HEK293 (cell line): ENCODE results near the gene ZNF562.
A peak's percentile ranks its signal among the peaks of the same experiment; 100 is the strongest.

Experiments used
- CTCF ChIA-PET: fragments of 350-600 bp; formaldehyde crosslinking; extraction: SDS; loops from one replicate; lab custom pipeline; 2021; ENCODE audit warnings: antibody characterized with exemption; lab: Yijun Ruan, JAX
- POLR2A ChIA-PET: fragments of 300-600 bp; formaldehyde crosslinking; extraction: SDS; loops from one replicate; lab custom pipeline; 2020; ENCODE audit warnings: antibody characterized with exemption, inconsistent platforms; lab: Yijun Ruan, JAX
- H3K27ac ChIP-seq: fragments of 200-500 bp; sonication (Bioruptor generic); 2 replicates; pipeline ENCODE4 v1.5.1; 2014; ENCODE audit warnings: low read depth, low read length, control low read depth, inconsistent platforms; ENCODE audit errors: extremely low read depth
- H3K36me3 ChIP-seq, 2 experiments: fragments of 200-500 bp in 1 of 2; sonication (Bioruptor generic) in 1 of 2; 1 replicate in 1 of 2; 2 replicates in 1 of 2; pipeline ENCODE4 v1.5.1; 2014 to 2017; ENCODE audit warnings: inconsistent platforms in 2 of 2, low read length in 2 of 2; ENCODE audit not compliant: control insufficient read depth in 2 of 2, insufficient read depth in 1 of 2
- H3K4me1 ChIP-seq: fragments of 200-500 bp; sonication (Bioruptor generic); 2 replicates; pipeline ENCODE4 v1.5.1; 2014; ENCODE audit warnings: mild to moderate bottlenecking, low read length, inconsistent platforms; ENCODE audit not compliant: control insufficient read depth, insufficient read depth
- H3K4me3 ChIP-seq: 2 replicates; pipeline ENCODE4 v1.5.1; 2011; ENCODE audit warnings: low read depth, mild to moderate bottlenecking, control low read depth, low read length, moderate library complexity
- H3K9me3 ChIP-seq: fragments of 200-500 bp; sonication (Bioruptor generic); 2 replicates; pipeline ENCODE4 v1.5.1; 2014; ENCODE audit warnings: low read depth, low read length, inconsistent platforms; ENCODE audit not compliant: control insufficient read depth, insufficient read depth
- EGR2 ChIP-seq: fragments of 450-650 bp; formaldehyde crosslinking; IDR thresholded peaks from 2 replicates; pipeline ENCODE4 v1.5.1; 2016; ENCODE audit warnings: low read depth, missing biosample characterization, missing genetic modification characterization
- GFI1B ChIP-seq: fragments of 450-650 bp; formaldehyde crosslinking; IDR thresholded peaks from 2 replicates; pipeline ENCODE4 v1.5.1; 2016; ENCODE audit warnings: missing biosample characterization, missing genetic modification characterization
- INSM2 ChIP-seq: fragments of 450-650 bp; formaldehyde crosslinking; IDR thresholded peaks from 2 replicates; pipeline ENCODE4 v1.5.1; 2016; ENCODE audit warnings: missing biosample characterization, missing genetic modification characterization
- KLF17 ChIP-seq: fragments of 450-650 bp; formaldehyde crosslinking; IDR thresholded peaks from 2 replicates; pipeline ENCODE4 v1.5.1; 2016; ENCODE audit warnings: missing biosample characterization, missing genetic modification characterization
- PRDM4 ChIP-seq: fragments of 450-650 bp; formaldehyde crosslinking; IDR thresholded peaks from 2 replicates; pipeline ENCODE4 v1.5.1; 2017; ENCODE audit warnings: missing biosample characterization, missing genetic modification characterization
- SETDB1 ChIP-seq: IDR thresholded peaks from one replicate; pipeline ENCODE4 v1.6.1; 2017; ENCODE audit warnings: mild to moderate bottlenecking, low read length, moderate library complexity, mixed read lengths; ENCODE audit not compliant: insufficient read length
- ZBTB10 ChIP-seq: fragments of 450-650 bp; formaldehyde crosslinking; IDR thresholded peaks from 2 replicates; pipeline ENCODE4 v1.5.1; 2016; ENCODE audit warnings: missing biosample characterization, missing genetic modification characterization
- ZNF121 ChIP-seq: fragments of 450-650 bp; formaldehyde crosslinking; IDR thresholded peaks from 2 replicates; pipeline ENCODE4 v1.5.1; 2016; ENCODE audit warnings: missing biosample characterization, missing genetic modification characterization
- ZNF133 ChIP-seq: fragments of 450-650 bp; formaldehyde crosslinking; IDR thresholded peaks from 2 replicates; pipeline ENCODE4 v1.5.1; 2016; ENCODE audit warnings: missing biosample characterization, missing genetic modification characterization
- ZNF138 ChIP-seq: fragments of 450-650 bp; formaldehyde crosslinking; IDR thresholded peaks from 2 replicates; pipeline ENCODE4 v1.5.1; 2016; ENCODE audit warnings: missing biosample characterization, missing genetic modification characterization, borderline replicate concordance
- ZNF155 ChIP-seq: fragments of 450-650 bp; formaldehyde crosslinking; IDR thresholded peaks from 2 replicates; pipeline ENCODE4 v1.5.1; 2016; ENCODE audit warnings: missing biosample characterization, missing genetic modification characterization
- ZNF24 ChIP-seq: fragments of 450-650 bp; formaldehyde crosslinking; IDR thresholded peaks from 2 replicates; pipeline ENCODE4 v1.5.1; 2016; ENCODE audit warnings: missing biosample characterization, missing genetic modification characterization
- ZNF341 ChIP-seq: fragments of 450-650 bp; formaldehyde crosslinking; IDR thresholded peaks from 2 replicates; pipeline ENCODE4; 2016; ENCODE audit warnings: low read depth, missing biosample characterization, missing genetic modification characterization
- ZNF362 ChIP-seq: fragments of 450-650 bp; formaldehyde crosslinking; IDR thresholded peaks from 2 replicates; pipeline ENCODE4 v1.5.1; 2016; ENCODE audit warnings: missing biosample characterization, missing genetic modification characterization
- ZNF488 ChIP-seq: fragments of 450-650 bp; formaldehyde crosslinking; IDR thresholded peaks from 2 replicates; pipeline ENCODE4 v1.5.1; 2016; ENCODE audit warnings: missing biosample characterization, missing genetic modification characterization
- ZNF600 ChIP-seq: fragments of 450-650 bp; formaldehyde crosslinking; IDR thresholded peaks from 2 replicates; pipeline ENCODE4 v1.5.1; 2016; ENCODE audit warnings: missing biosample characterization, missing genetic modification characterization
- ZNF664 ChIP-seq: fragments of 450-650 bp; formaldehyde crosslinking; IDR thresholded peaks from 2 replicates; pipeline ENCODE4 v1.5.1; 2016; ENCODE audit warnings: missing biosample characterization, missing genetic modification characterization

ZNF562 gene

GRCh38 chr19:9674663-9675357, at the start of gene ZNF562 (continued):
- TF ChIP-seq KLF17 (tag by site-specific recombination) (peak; percentile 52; the same call in 1 of the 2 replicates), GFI1B (tag by site-specific recombination) (no peak), ZNF155 (no peak), ZNF24 (tag by site-specific recombination) (peak; percentile 52; the same call in 1 of the 2 replicates), EGR2 (tag by site-specific recombination) (peak; percentile 33; the same call in 1 of the 2 replicates), ZNF664 (tag by site-specific recombination) (no peak), ZNF121 (tag by site-specific recombination) (no peak), ZNF133 (no peak), ZNF600 (tag by site-specific recombination) (peak; percentile 54; the same call in 1 of the 2 replicates), ZNF488 (tag by site-specific recombination) (no peak), ZBTB10 (tag by site-specific recombination) (0 out of 2 replicates have a peak, but pooled peaks have one; percentile 47), INSM2 (tag by site-specific recombination) (0 out of 2 replicates have a peak, but pooled peaks have one; percentile 50)

- no peaks in the 10 kb centered on the region for H3K4me1 ChIP-seq
- H3K36me3 ChIP-seq = no peaks in the 10 kb centered on the region
- ChIA-PET CTCF (interaction anchor here (0.6 kb wide), 1 partner anchor 170 kb away, joined by 3 read pairs; no protein-coding TSS in a partner anchor), POLR2A (no interaction called here)
- peak; percentile 73 for TF ChIP-seq SETDB1
- no peak for TF ChIP-seq ZNF138 (tag by site-specific recombination)
- H3K4me3 ChIP-seq = no peak overlapping the region
- H3K9me3 ChIP-seq = no peaks in the 10 kb centered on the region
- H3K27ac ChIP-seq = no peak overlapping the region
Observed at GRCh38 chr19:9724157-9724556, 49.3 kb upstream of the ZNF562 start.

- ChIA-PET POLR2A (no interaction called here), CTCF (no interaction called here)
- Histone ChIP-seq H3K27ac (no peak overlapping the region), H3K4me1 (no peaks in the 10 kb centered on the region), H3K9me3 (no peaks in the 10 kb centered on the region), H3K4me3 (no peak overlapping the region), H3K36me3 (no peaks in the 10 kb centered on the region)
- TF ChIP-seq PRDM4 (tag by site-specific recombination) (0 out of 2 replicates have a peak, but pooled peaks have one; percentile 34), ZNF362 (tag by site-specific recombination) (no peak), ZNF341 (tag by site-specific recombination) (peak; percentile 48)
Observed at GRCh38 chr19:9721861-9722260, 47.0 kb upstream of the ZNF562 start.
